ENCODE measurements around the gene HID1.

DNA sequence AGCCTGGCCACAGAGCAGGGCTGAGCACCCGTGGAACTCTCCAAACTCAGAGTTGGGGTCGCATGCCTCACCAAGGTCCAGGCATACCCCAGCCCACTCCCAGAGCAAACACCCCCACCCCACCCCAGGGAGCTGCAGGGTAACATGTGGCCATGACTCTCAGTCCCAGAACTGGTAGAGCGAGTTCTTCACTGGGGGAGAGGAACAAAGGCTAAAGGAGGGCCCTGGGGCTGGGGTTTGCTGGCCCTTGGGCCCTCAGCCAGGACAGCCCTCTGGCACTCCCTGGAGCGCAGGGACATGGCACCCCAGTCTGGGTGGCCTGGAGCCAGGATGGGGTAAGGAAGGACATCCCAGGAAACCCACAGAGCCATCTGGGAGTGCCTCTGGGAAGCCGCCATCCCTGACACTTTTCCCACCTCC, 4.2 kb downstream of the HID1 start:
- TF ChIP-seq, protein P1, sequence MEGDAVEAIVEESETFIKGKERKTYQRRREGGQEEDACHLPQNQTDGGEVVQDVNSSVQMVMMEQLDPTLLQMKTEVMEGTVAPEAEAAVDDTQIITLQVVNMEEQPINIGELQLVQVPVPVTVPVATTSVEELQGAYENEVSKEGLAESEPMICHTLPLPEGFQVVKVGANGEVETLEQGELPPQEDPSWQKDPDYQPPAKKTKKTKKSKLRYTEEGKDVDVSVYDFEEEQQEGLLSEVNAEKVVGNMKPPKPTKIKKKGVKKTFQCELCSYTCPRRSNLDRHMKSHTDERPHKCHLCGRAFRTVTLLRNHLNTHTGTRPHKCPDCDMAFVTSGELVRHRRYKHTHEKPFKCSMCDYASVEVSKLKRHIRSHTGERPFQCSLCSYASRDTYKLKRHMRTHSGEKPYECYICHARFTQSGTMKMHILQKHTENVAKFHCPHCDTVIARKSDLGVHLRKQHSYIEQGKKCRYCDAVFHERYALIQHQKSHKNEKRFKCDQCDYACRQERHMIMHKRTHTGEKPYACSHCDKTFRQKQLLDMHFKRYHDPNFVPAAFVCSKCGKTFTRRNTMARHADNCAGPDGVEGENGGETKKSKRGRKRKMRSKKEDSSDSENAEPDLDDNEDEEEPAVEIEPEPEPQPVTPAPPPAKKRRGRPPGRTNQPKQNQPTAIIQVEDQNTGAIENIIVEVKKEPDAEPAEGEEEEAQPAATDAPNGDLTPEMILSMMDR (IDR thresholded peaks at IDR 0.05; ENCODE audit: low read length), result no peak
- no peak for TF ChIP-seq EZH2 (optimal IDR thresholded peaks at IDR 0.05; ENCODE audit: low read depth, low read length)
- no peak for TF ChIP-seq EZH2phosphoT487 (IDR thresholded peaks at IDR 0.05; ENCODE audit: low read length)
